SK-N-SH treated with all-trans-retinoic acid at 6 μM for 48 hours (cell line): ENCODE results near the gene CDK10.
"Not testable (repeated sequence)": the region's sequence is repeated elsewhere in the genome, so short reads cannot be mapped to it uniquely, and the experiment has no call there.

Experiments
- ATAC-seq: fragments of 200-7000 bp; cut with Tn5 transposase; 3 replicates; pipeline ENCODE4 v1.9.1; 2020; ENCODE audit warnings: mild to moderate bottlenecking, moderate library complexity
- ARNTL ChIP-seq: fragments of 450-650 bp; formaldehyde crosslinking; IDR thresholded peaks from 2 replicates; pipeline ENCODE4 v1.5.0; 2020; ENCODE audit warnings: low read depth, mild to moderate bottlenecking, moderate library complexity, borderline replicate concordance
- BACH2 ChIP-seq: fragments of 250-450 bp; sonication (Bioruptor Pico); IDR thresholded peaks from 2 replicates; pipeline ENCODE4 v1.9.0; 2021; ENCODE audit warnings: mild to moderate bottlenecking, borderline replicate concordance
- CREB5 ChIP-seq: fragments of 250-450 bp; sonication (Bioruptor Pico); IDR thresholded peaks from 2 replicates; pipeline ENCODE4 v1.5.1; 2020; ENCODE audit warnings: low read depth, mild to moderate bottlenecking, moderate library complexity
- CSDC2 ChIP-seq: fragments of 250-450 bp; sonication (Bioruptor Pico); IDR thresholded peaks from 2 replicates; pipeline ENCODE4 v1.5.0; 2020; ENCODE audit warnings: mild to moderate bottlenecking, moderate library complexity
- CSRNP3 ChIP-seq: fragments of 250-450 bp; sonication (Bioruptor Pico); IDR thresholded peaks from 2 replicates; pipeline ENCODE4 v1.5.1; 2021; ENCODE audit warnings: mild to moderate bottlenecking, moderate library complexity
- ESRRG ChIP-seq: fragments of 250-450 bp; sonication (Bioruptor Pico); IDR thresholded peaks from 2 replicates; pipeline ENCODE4 v1.6.1; 2021; ENCODE audit warnings: mild to moderate bottlenecking
- GLIS3 ChIP-seq: fragments of 250-450 bp; sonication (Bioruptor Pico); IDR thresholded peaks from 2 replicates; pipeline ENCODE4 v1.5.0; 2020; ENCODE audit warnings: mild to moderate bottlenecking, moderate library complexity
- ISL1 ChIP-seq: fragments of 250-450 bp; sonication (Bioruptor Pico); IDR thresholded peaks from 2 replicates; pipeline ENCODE4 v2.1.2; 2022; ENCODE audit warnings: mild to moderate bottlenecking, moderate library complexity
- OSR1 ChIP-seq: fragments of 250-450 bp; sonication (Bioruptor Pico); IDR thresholded peaks from 2 replicates; pipeline ENCODE4 v1.8.0; 2022; ENCODE audit warnings: moderate library complexity, mild to moderate bottlenecking, inconsistent platforms
- PPARA ChIP-seq: fragments of 250-450 bp; sonication (Bioruptor Pico); IDR thresholded peaks from 2 replicates; pipeline ENCODE4 v1.5.0; 2020; ENCODE audit warnings: mild to moderate bottlenecking, borderline replicate concordance
- RARB ChIP-seq: fragments of 250-450 bp; sonication (Bioruptor Pico); IDR thresholded peaks from 2 replicates; pipeline ENCODE4 v1.8.0; 2021; ENCODE audit warnings: mild to moderate bottlenecking, moderate library complexity
- TOX ChIP-seq: fragments of 250-450 bp; sonication (Bioruptor Pico); IDR thresholded peaks from 2 replicates; pipeline ENCODE4 v1.8.0; 2021; ENCODE audit warnings: mild to moderate bottlenecking, moderate library complexity, borderline replicate concordance
- ZC3H10 ChIP-seq: fragments of 250-450 bp; sonication (Bioruptor Pico); IDR thresholded peaks from 2 replicates; pipeline ENCODE4 v1.5.1; 2021; ENCODE audit warnings: mild to moderate bottlenecking, moderate library complexity
- ZFP30 ChIP-seq: fragments of 450-650 bp; formaldehyde crosslinking; IDR thresholded peaks from 2 replicates; pipeline ENCODE4 v1.5.0; 2022; ENCODE audit warnings: mild to moderate bottlenecking, moderate library complexity
- ZNF565 ChIP-seq: fragments of 450-650 bp; formaldehyde crosslinking; conservative IDR thresholded peaks from 2 replicates; pipeline ENCODE4 v1.5.0; 2020; ENCODE audit warnings: low read depth, mild to moderate bottlenecking, moderate library complexity
- ZNF70 ChIP-seq: fragments of 450-650 bp; formaldehyde crosslinking; IDR thresholded peaks from 2 replicates; pipeline ENCODE4 v1.5.0; 2020; ENCODE audit warnings: mild to moderate bottlenecking, moderate library complexity
- ZNF8 ChIP-seq: fragments of 450-650 bp; formaldehyde crosslinking; IDR thresholded peaks from 2 replicates; pipeline ENCODE4 v1.5.0; 2020; ENCODE audit warnings: mild to moderate bottlenecking, moderate library complexity
- TF ChIP-seq, protein P1 (sequence below): fragments of 250-450 bp; sonication (Bioruptor Pico); IDR thresholded peaks from 2 replicates; pipeline ENCODE4 v1.8.0; 2021; ENCODE audit warnings: low read depth, mild to moderate bottlenecking, moderate library complexity, borderline replicate concordance
- TF ChIP-seq, protein P2 (sequence below): fragments of 250-450 bp; sonication (Bioruptor Pico); IDR thresholded peaks from 2 replicates; pipeline ENCODE4 v1.5.0; 2020; ENCODE audit warnings: mild to moderate bottlenecking, moderate library complexity
- TF ChIP-seq, protein P3 (sequence below): fragments of 250-450 bp; sonication (Bioruptor Pico); IDR thresholded peaks from 2 replicates; pipeline ENCODE4 v1.8.0; 2020; ENCODE audit warnings: mild to moderate bottlenecking, moderate library complexity, borderline replicate concordance

The CDK10 gene

GRCh38 chr16:89691986-89692569 is 5.6 kb downstream of the CDK10 start:
- no peak for ATAC-seq
- no peak for TF ChIP-seq ZNF8
- no peak for TF ChIP-seq ARNTL (CRISPR knock-in tag)
- no peak for TF ChIP-seq CSDC2 (CRISPR knock-in tag)
- no peak for TF ChIP-seq ZC3H10
- TF ChIP-seq TOX (CRISPR knock-in tag) = no peak
- TF ChIP-seq PPARA (CRISPR knock-in tag) = no peak
- no peak for TF ChIP-seq CREB5 (CRISPR knock-in tag)
- no peak for TF ChIP-seq CSRNP3
- no peak for TF ChIP-seq GLIS3 (CRISPR knock-in tag)
- no peak for TF ChIP-seq ISL1
- no peak for TF ChIP-seq ESRRG (CRISPR knock-in tag)
- TF ChIP-seq ZNF70 (CRISPR knock-in tag) = no peak
- TF ChIP-seq, protein P1, sequence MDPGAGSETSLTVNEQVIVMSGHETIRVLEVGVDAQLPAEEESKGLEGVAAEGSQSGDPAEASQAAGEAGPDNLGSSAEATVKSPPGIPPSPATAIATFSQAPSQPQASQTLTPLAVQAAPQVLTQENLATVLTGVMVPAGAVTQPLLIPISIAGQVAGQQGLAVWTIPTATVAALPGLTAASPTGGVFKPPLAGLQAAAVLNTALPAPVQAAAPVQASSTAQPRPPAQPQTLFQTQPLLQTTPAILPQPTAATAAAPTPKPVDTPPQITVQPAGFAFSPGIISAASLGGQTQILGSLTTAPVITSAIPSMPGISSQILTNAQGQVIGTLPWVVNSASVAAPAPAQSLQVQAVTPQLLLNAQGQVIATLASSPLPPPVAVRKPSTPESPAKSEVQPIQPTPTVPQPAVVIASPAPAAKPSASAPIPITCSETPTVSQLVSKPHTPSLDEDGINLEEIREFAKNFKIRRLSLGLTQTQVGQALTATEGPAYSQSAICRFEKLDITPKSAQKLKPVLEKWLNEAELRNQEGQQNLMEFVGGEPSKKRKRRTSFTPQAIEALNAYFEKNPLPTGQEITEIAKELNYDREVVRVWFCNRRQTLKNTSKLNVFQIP (CRISPR knock-in tag) = no peak

GRCh38 chr16:89693289-89693731 is 6.8 kb downstream of the CDK10 start:
- TF ChIP-seq ISL1 = no peak
- no peak for TF ChIP-seq ZFP30 (CRISPR knock-in tag)
- no peak for TF ChIP-seq ZNF8
- TF ChIP-seq CSRNP3 = no peak
- no peak for ATAC-seq

- TF ChIP-seq PPARA (CRISPR knock-in tag) = no peak
- TF ChIP-seq ZNF70 (CRISPR knock-in tag) = no peak
- TF ChIP-seq ZNF565 = no peak
- no peak for TF ChIP-seq ISL1
- TF ChIP-seq, protein P2, sequence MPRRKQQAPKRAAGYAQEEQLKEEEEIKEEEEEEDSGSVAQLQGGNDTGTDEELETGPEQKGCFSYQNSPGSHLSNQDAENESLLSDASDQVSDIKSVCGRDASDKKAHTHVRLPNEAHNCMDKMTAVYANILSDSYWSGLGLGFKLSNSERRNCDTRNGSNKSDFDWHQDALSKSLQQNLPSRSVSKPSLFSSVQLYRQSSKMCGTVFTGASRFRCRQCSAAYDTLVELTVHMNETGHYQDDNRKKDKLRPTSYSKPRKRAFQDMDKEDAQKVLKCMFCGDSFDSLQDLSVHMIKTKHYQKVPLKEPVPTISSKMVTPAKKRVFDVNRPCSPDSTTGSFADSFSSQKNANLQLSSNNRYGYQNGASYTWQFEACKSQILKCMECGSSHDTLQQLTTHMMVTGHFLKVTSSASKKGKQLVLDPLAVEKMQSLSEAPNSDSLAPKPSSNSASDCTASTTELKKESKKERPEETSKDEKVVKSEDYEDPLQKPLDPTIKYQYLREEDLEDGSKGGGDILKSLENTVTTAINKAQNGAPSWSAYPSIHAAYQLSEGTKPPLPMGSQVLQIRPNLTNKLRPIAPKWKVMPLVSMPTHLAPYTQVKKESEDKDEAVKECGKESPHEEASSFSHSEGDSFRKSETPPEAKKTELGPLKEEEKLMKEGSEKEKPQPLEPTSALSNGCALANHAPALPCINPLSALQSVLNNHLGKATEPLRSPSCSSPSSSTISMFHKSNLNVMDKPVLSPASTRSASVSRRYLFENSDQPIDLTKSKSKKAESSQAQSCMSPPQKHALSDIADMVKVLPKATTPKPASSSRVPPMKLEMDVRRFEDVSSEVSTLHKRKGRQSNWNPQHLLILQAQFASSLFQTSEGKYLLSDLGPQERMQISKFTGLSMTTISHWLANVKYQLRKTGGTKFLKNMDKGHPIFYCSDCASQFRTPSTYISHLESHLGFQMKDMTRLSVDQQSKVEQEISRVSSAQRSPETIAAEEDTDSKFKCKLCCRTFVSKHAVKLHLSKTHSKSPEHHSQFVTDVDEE (CRISPR knock-in tag) = no peak
- TF ChIP-seq RARB (CRISPR knock-in tag) = no peak
- no peak for TF ChIP-seq OSR1 (CRISPR knock-in tag)
- no peak for TF ChIP-seq CSDC2 (CRISPR knock-in tag)
- no peak for TF ChIP-seq BACH2 (CRISPR knock-in tag)
- TF ChIP-seq, protein P3, sequence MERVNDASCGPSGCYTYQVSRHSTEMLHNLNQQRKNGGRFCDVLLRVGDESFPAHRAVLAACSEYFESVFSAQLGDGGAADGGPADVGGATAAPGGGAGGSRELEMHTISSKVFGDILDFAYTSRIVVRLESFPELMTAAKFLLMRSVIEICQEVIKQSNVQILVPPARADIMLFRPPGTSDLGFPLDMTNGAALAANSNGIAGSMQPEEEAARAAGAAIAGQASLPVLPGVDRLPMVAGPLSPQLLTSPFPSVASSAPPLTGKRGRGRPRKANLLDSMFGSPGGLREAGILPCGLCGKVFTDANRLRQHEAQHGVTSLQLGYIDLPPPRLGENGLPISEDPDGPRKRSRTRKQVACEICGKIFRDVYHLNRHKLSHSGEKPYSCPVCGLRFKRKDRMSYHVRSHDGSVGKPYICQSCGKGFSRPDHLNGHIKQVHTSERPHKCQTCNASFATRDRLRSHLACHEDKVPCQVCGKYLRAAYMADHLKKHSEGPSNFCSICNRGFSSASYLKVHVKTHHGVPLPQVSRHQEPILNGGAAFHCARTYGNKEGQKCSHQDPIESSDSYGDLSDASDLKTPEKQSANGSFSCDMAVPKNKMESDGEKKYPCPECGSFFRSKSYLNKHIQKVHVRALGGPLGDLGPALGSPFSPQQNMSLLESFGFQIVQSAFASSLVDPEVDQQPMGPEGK = no peak
- no peak for TF ChIP-seq CSRNP3
- TF ChIP-seq ZFP30 (CRISPR knock-in tag) = no peak
- no peak for TF ChIP-seq ZC3H10
Measured at GRCh38 chr16:89693931-89694783, 7.7 kb downstream of the CDK10 start.

GRCh38 chr16:89694784-89695085 is 8.2 kb downstream of the CDK10 start:
- not testable (repeated sequence) for ATAC-seq

More at GRCh38 chr16:89693931-89694783, 7.7 kb downstream of the CDK10 start:
- no peak for ATAC-seq
